Measurements from ENCODE around the gene GRID2. TPM values are rescaled to one million over a fixed set of nuclear protein-coding genes. Genes with fewer than 3 reads are reported as not detected.

Gene GRID2
- total and polyA plus RNA-seq, 10 of the 15 experiments (the other 5 are each of a cell fraction or from before 2014, with no cell fraction given): not detected

DNA sequence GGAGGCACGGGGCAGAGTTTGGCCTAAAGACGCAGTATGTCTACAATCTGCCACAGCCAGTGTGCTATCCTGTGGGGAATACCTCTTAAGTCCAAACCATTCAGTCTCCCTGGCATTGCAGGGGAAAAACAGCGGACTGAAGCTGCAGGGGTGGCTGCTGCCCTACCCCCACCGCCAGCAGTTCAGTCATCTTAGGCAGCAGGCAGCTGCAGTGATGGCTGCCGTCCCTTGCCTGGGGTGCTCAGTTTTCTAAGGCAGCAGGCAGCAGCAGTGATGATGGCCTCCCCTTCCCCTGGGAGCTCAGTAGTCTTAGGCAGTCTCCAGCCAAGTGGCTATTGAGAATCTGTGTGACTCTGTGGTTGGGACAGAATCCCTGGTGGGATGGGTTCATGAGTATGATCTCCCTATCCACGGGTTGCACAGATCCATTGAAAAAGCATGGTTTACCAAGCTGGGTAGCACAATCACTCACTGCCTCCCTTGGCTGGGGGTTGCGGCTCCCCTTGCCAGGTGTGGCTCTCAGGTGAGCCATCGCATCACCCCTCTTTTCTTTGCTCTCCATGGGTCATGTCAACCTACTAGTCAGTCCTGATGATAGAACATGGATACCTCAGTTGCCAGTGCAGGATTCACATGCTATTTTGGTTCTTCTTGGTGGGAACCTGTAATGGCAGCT is 48.9 kb upstream of the GRID2 start:
- Histone ChIP-seq H3K27ac (ENCODE audit: control insufficient read depth, insufficient read depth) (no peak overlapping the region), H3K27me3 (replicated peaks in 1 of 2; ENCODE audit: control insufficient read depth in 2 of 2, insufficient read depth in 2 of 2, low read length in 1 of 2) (no peaks in the 10 kb centered on the region), H3K36me3 (ENCODE audit: control insufficient read depth in 2 of 2, insufficient read depth in 2 of 2, low read length in 1 of 2) (no peaks in the 10 kb centered on the region), H3K9ac (ENCODE audit: control insufficient read depth, insufficient read depth, low read length) (no peak overlapping the region), H4K20me1 (ENCODE audit: control insufficient read depth, insufficient read depth) (no peaks in the 10 kb centered on the region), H3K4me2 (ENCODE audit: control insufficient read depth, insufficient read depth) (no peak overlapping the region), H3K9me3 (replicated peaks; ENCODE audit: control insufficient read depth, insufficient read depth, low read length) (no peaks in the 10 kb centered on the region), H2AFZ (ENCODE audit: control insufficient read depth, low read depth, low read length) (no peak overlapping the region), H3K4me1 (ENCODE audit: control insufficient read depth, insufficient read depth, low read length) (no peaks in the 10 kb centered on the region), H3K4me3 (no peak overlapping the region), H3K79me2 (ENCODE audit: control insufficient read depth, insufficient read depth, low read length) (no peaks in the 10 kb centered on the region)
- in situ Hi-C loops (cut with MboI): no loop called here
- ChIA-PET POLR2A (no interaction called here), RAD21 (ENCODE audit: unreplicated experiment) (no interaction called here), CTCF (no interaction called here), SMC1A (ENCODE audit: uncharacterized antibody, unreplicated experiment) (interaction anchor here (1.2 kb wide), 1 partner anchor 12 kb away, joined by 3 read pairs; no protein-coding TSS in a partner anchor)
- WGBS (ENCODE audit: insufficient coverage, insufficient replicate concordance, low lambda C conversion rate, missing lambda C conversion rate): 21% methylated on average over 8 of the region's 8 CpGs
- FAIRE-seq (no peak), DNase-seq (ENCODE audit: low read depth, low spot score) (no peak), ATAC-seq (no peak)
- intact Hi-C loops (cut with micrococcal nuclease; ENCODE audit: unreplicated experiment): no loop called here
- BruUV-seq (replicated peaks): no TSS peak
- no peak for TF ChIP-seq NFYB (IDR thresholded peaks at IDR 0.05; ENCODE audit: insufficient read depth, low read depth, low read length)
- no peak for TF ChIP-seq POLR2AphosphoS5 (IDR thresholded peaks at IDR 0.05; ENCODE audit: low read length)
- TF ChIP-seq SRF (IDR thresholded peaks at IDR 0.05; ENCODE audit: low read depth in 2 of 2, low read length in 2 of 2): no peak
- TF ChIP-seq, protein P1, sequence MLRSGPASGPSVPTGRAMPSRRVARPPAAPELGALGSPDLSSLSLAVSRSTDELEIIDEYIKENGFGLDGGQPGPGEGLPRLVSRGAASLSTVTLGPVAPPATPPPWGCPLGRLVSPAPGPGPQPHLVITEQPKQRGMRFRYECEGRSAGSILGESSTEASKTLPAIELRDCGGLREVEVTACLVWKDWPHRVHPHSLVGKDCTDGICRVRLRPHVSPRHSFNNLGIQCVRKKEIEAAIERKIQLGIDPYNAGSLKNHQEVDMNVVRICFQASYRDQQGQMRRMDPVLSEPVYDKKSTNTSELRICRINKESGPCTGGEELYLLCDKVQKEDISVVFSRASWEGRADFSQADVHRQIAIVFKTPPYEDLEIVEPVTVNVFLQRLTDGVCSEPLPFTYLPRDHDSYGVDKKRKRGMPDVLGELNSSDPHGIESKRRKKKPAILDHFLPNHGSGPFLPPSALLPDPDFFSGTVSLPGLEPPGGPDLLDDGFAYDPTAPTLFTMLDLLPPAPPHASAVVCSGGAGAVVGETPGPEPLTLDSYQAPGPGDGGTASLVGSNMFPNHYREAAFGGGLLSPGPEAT (IDR thresholded peaks at IDR 0.05; ENCODE audit: low read depth): no peak
- TF ChIP-seq PAX5 (IDR thresholded peaks at IDR 0.05; ENCODE audit: borderline replicate concordance, low read depth, low read length): no peak
- TF ChIP-seq KDM1A (IDR thresholded peaks at IDR 0.05; ENCODE audit: borderline replicate concordance): no peak
- no peak for TF ChIP-seq TCF3 (IDR thresholded peaks at IDR 0.05; ENCODE audit: borderline replicate concordance, insufficient read depth, low read depth, low read length)
- TF ChIP-seq, protein P2, sequence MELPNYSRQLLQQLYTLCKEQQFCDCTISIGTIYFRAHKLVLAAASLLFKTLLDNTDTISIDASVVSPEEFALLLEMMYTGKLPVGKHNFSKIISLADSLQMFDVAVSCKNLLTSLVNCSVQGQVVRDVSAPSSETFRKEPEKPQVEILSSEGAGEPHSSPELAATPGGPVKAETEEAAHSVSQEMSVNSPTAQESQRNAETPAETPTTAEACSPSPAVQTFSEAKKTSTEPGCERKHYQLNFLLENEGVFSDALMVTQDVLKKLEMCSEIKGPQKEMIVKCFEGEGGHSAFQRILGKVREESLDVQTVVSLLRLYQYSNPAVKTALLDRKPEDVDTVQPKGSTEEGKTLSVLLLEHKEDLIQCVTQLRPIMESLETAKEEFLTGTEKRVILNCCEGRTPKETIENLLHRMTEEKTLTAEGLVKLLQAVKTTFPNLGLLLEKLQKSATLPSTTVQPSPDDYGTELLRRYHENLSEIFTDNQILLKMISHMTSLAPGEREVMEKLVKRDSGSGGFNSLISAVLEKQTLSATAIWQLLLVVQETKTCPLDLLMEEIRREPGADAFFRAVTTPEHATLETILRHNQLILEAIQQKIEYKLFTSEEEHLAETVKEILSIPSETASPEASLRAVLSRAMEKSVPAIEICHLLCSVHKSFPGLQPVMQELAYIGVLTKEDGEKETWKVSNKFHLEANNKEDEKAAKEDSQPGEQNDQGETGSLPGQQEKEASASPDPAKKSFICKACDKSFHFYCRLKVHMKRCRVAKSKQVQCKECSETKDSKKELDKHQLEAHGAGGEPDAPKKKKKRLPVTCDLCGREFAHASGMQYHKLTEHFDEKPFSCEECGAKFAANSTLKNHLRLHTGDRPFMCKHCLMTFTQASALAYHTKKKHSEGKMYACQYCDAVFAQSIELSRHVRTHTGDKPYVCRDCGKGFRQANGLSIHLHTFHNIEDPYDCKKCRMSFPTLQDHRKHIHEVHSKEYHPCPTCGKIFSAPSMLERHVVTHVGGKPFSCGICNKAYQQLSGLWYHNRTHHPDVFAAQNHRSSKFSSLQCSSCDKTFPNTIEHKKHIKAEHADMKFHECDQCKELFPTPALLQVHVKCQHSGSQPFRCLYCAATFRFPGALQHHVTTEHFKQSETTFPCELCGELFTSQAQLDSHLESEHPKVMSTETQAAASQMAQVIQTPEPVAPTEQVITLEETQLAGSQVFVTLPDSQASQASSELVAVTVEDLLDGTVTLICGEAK (IDR thresholded peaks at IDR 0.05; ENCODE audit: borderline replicate concordance): no peak
- TF ChIP-seq ZNF24 (IDR thresholded peaks at IDR 0.05): no peak
- TF ChIP-seq, protein P3, sequence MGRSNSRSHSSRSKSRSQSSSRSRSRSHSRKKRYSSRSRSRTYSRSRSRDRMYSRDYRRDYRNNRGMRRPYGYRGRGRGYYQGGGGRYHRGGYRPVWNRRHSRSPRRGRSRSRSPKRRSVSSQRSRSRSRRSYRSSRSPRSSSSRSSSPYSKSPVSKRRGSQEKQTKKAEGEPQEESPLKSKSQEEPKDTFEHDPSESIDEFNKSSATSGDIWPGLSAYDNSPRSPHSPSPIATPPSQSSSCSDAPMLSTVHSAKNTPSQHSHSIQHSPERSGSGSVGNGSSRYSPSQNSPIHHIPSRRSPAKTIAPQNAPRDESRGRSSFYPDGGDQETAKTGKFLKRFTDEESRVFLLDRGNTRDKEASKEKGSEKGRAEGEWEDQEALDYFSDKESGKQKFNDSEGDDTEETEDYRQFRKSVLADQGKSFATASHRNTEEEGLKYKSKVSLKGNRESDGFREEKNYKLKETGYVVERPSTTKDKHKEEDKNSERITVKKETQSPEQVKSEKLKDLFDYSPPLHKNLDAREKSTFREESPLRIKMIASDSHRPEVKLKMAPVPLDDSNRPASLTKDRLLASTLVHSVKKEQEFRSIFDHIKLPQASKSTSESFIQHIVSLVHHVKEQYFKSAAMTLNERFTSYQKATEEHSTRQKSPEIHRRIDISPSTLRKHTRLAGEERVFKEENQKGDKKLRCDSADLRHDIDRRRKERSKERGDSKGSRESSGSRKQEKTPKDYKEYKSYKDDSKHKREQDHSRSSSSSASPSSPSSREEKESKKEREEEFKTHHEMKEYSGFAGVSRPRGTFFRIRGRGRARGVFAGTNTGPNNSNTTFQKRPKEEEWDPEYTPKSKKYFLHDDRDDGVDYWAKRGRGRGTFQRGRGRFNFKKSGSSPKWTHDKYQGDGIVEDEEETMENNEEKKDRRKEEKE (IDR thresholded peaks at IDR 0.05): no peak
- TF ChIP-seq, protein P4, sequence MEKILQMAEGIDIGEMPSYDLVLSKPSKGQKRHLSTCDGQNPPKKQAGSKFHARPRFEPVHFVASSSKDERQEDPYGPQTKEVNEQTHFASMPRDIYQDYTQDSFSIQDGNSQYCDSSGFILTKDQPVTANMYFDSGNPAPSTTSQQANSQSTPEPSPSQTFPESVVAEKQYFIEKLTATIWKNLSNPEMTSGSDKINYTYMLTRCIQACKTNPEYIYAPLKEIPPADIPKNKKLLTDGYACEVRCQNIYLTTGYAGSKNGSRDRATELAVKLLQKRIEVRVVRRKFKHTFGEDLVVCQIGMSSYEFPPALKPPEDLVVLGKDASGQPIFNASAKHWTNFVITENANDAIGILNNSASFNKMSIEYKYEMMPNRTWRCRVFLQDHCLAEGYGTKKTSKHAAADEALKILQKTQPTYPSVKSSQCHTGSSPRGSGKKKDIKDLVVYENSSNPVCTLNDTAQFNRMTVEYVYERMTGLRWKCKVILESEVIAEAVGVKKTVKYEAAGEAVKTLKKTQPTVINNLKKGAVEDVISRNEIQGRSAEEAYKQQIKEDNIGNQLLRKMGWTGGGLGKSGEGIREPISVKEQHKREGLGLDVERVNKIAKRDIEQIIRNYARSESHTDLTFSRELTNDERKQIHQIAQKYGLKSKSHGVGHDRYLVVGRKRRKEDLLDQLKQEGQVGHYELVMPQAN (conservative IDR thresholded peaks at IDR 0.05): no peak
- no peak for TF ChIP-seq CBX5 (IDR thresholded peaks at IDR 0.05; ENCODE audit: low read depth)
- no peak for TF ChIP-seq HDAC6 (IDR thresholded peaks at IDR 0.05; ENCODE audit: unreplicated experiment)

Measured in GM12878 (cell line).